HG02571 (cell line): ENCODE results near the gene THBD.

Source experiments
- ATAC-seq: cut with Tn5 transposase; IDR thresholded peaks from one replicate; pipeline ENCODE4 v1.9.1; 2021; ENCODE audit warnings: mild to moderate bottlenecking, moderate library complexity; ENCODE audit not compliant: unreplicated experiment

THBD gene

GRCh38 chr20:23062632-23063031, 13.2 kb upstream of the THBD start:
- no peak for ATAC-seq

- no peak for ATAC-seq
Measured at GRCh38 chr20:23061734-23062561, 12.5 kb upstream of the THBD start.

- ATAC-seq, result no peak
Measured at GRCh38 chr20:23061262-23061661, 11.8 kb upstream of the THBD start.

- no peak for ATAC-seq
Measured at GRCh38 chr20:23060629-23061028, 11.2 kb upstream of the THBD start.

GRCh38 chr20:23059846-23060245, 10.4 kb upstream of the THBD start:
- ATAC-seq, result no peak

- no peak for ATAC-seq
Measured at GRCh38 chr20:23059001-23059400, 9.5 kb upstream of the THBD start.

- ATAC-seq, result no peak
Measured at GRCh38 chr20:23058240-23058639, 8.8 kb upstream of the THBD start.

- ATAC-seq, result no peak
Measured at GRCh38 chr20:23052904-23053303, 3.4 kb upstream of the THBD start.

GRCh38 chr20:23050847-23051627, 1.6 kb upstream of the THBD start:
- ATAC-seq, result no peak

- no peak for ATAC-seq
Measured at GRCh38 chr20:23050076-23050838, 785 bp upstream of the THBD start.

GRCh38 chr20:23048283-23049200, 930 bp downstream of the THBD start:
- no peak for ATAC-seq

- ATAC-seq, result no peak
Measured at GRCh38 chr20:23047738-23048214, 1.7 kb downstream of the THBD start.

- ATAC-seq, result no peak
Measured at GRCh38 chr20:23047001-23047737, 2.3 kb downstream of the THBD start.

- ATAC-seq, result no peak
Measured at GRCh38 chr20:23046431-23046830, 3.0 kb downstream of the THBD start.

GRCh38 chr20:23043376-23043775, 6.1 kb downstream of the THBD start:
- ATAC-seq, result no peak

GRCh38 chr20:23042270-23042669, 7.2 kb downstream of the THBD start:
- no peak for ATAC-seq

GRCh38 chr20:23039885-23040508, 9.5 kb downstream of the THBD start:
- ATAC-seq, result no peak

GRCh38 chr20:23039136-23039875, 10.2 kb downstream of the THBD start:
- no peak for ATAC-seq
